ENCODE data around the gene ADCYAP1R1.

Gene ADCYAP1R1

DNA sequence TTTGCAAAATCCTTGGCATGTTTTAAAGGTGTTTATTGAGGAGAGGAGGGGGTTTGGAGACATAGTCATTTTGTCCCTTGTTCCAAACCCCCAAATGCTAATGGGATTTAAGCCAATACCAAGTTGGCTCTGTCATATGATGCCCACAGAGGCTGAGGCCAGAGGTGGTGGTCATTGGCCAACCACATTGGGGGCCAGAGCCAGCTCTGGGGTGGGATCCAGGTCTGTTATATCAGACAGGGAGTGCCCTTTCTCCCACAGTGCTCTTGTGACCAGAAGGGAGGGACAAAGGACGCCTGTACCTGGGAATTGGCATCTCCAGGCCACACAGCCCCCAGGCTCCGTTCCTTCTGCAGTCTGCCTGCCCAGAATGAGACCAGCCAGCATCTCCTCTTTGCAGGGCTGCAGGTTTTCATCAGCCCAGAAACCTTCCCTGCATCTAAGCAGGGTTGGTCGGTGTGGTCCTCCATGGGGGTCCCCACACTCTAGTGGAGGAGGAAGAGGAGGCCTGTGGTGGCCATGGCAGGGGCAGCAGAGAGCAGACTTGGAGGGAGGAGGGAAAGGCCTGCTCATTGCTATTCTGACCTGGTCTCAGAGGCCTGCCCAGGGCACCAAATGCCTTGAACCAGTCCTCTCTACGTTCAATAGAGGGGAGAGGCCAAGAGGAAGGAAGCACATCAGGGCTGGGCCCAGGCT, 17.9 kb downstream of the ADCYAP1R1 start:
- DNase-seq, result no peak

GRCh38 chr7:31070991-31071644, 19.0 kb downstream of the ADCYAP1R1 start:
- no peak for DNase-seq

- DNase-seq, result no peak
Observed at GRCh38 chr7:31071645-31072029, 19.5 kb downstream of the ADCYAP1R1 start.

DNA sequence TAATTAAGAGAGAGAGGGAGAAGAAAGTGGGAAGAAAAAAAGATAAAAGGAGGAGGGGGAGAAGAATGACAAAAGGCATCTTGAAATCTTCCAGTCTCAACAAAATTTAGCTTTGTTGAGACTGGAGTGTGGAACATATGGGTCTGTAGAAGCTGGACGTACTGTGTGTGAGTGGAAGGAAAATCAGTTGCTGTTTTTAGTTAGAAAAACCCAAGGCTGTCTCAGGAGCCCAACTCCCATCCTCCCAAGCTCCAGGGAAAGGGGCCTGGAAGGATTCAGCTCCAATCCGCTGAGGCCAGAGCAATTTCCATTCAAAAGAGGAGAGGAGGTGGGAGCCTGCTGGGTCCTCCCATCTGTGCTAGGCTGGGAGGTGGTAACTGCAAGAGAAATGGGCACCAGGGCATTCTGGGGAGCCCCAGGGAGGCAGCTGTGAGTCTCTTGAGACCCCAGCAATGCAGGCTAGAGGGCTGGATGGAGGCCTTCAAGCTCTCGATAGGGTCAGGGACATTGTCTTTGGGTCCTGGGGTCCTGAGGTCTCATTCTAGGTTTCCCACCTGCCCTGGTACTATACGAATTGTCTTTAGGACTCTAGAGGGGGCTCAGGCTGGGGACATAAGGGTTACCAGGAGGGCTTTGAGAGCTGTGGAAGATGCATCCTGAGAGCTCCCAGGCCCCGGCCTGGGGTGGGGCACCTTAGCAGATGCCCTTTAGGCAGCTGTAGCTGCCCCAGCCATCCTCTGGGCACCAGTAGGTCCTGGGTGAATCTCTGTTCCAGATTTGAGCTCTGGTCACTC, 21.4 kb downstream of the ADCYAP1R1 start:
- no peak for DNase-seq

GRCh38 chr7:31074120-31074383, 21.9 kb downstream of the ADCYAP1R1 start:
- DNase-seq, result no peak

DNA sequence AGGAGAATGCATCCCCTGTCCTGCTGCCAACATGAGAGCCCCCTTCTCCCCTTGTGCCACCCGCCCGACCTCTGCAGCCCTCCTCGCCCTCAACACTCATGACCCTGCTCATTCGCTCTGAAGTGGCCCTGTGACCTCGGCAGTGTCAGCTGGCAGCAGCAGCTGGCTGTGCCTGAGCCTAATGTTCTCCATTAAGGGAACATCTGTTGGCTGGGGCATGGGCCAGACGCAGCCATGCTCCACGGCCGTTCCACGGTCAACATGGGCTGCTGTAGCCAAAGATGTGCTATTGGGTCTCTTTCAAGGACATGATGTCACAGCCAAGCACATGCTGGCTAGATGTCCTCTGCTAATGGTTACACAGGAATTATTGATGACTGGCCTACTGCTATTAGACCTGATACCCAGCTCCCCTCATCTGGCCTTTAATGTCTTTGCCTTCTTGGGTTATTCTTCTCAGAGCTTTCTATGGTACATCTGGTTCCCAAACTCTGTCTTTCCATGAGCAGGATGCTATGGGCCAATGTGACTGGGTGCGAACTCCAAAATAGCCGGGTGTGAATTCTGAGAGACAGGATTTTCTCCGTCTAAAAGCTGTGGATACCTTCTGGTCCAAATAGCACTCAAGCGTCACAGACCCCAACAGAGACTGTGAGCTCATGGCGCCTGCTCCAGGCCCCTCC, 22.4 kb downstream of the ADCYAP1R1 start:
- no peak for DNase-seq

DNA sequence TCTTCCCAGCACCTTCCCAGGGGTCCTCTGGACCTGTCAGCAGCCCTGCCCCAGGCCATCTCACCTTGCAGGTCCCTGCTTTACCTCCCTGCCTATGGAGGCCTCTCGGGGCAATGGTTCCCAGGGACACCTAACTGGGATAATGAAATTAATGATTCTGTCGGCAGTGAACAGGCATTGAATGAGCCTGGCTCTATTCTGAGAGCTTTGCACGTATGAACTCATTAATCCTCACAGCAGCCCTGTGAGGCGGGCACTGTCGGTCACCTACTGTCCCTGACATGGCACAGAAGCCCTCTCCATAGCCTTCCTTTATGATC, 22.9 kb downstream of the ADCYAP1R1 start:
- DNase-seq, result no peak

- no peak for DNase-seq
Observed at GRCh38 chr7:31076051-31076450, 23.9 kb downstream of the ADCYAP1R1 start.

- no peak for DNase-seq
Observed at GRCh38 chr7:31076641-31077310, 24.7 kb downstream of the ADCYAP1R1 start.

GRCh38 chr7:31077484-31078362, 25.6 kb downstream of the ADCYAP1R1 start:
- DNase-seq, result no peak

GRCh38 chr7:31078363-31078990, 26.4 kb downstream of the ADCYAP1R1 start:
- DNase-seq, result no peak

GRCh38 chr7:31079126-31079823, 27.2 kb downstream of the ADCYAP1R1 start:
- no peak for DNase-seq

DNA sequence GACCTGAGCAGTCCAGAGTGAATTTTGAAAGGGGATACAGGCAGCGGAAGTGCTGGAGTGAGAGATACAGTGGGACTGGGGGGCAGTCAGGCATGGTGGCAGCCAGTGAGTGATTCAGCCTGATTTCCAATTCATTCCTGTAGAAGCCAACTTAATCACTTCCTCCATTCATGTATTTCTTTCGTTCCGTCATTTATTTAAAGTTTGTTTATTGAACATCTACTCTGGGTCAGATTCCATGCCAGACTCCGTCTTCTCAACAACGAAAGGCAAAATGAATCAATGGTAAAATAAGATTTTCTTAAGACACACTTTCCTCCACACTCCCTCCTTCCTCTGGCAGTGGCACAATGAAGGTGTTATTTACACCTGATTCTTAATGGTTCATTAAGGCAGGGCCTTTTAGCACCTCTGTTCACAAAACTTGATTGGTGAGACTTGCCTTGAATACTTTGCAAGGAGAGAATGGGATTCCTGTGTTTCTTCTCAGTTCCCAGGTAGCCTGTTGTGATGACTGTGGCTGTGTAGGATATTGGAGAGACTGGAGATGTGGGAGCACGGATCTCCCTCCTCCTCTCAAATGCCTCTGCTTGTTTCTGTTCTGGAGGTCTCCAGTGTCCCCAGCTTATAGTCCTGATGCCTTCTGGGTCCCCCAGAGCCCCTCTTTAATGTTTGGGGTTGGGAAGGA, 27.9 kb downstream of the ADCYAP1R1 start:
- DNase-seq, result no peak

GRCh38 chr7:31080763-31081162, 28.7 kb downstream of the ADCYAP1R1 start:
- no peak for DNase-seq

- no peak for DNase-seq
Observed at GRCh38 chr7:31082017-31082416, 29.9 kb downstream of the ADCYAP1R1 start.

DNA sequence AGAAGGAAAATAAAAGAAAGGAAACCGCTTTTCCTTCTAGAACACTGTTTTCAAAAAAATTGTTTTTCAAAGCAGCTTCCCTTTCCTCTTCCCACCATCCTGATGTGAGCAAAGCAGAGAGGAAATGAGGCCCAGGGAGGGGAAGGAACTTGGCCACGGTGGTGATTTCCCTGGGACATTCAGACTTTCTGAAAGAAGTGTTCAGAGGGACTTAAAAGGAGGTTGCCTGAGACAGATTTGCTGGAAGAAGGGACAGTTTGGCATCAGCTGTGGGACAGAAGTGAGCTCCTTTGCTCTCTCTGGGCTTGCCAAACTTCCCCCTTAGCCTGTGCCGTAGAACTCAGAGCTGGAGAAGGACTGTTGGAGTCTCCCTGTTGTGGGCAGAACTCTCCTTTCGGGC, 30.3 kb downstream of the ADCYAP1R1 start:
- DNase-seq, result no peak

- no peak for DNase-seq
Observed at GRCh38 chr7:31083210-31083786, 31.2 kb downstream of the ADCYAP1R1 start.

- no peak for DNase-seq
Observed at GRCh38 chr7:31084226-31084625, 32.1 kb downstream of the ADCYAP1R1 start.

GRCh38 chr7:31087351-31087750, 35.2 kb downstream of the ADCYAP1R1 start:
- no peak for DNase-seq

- no peak for DNase-seq
Observed at GRCh38 chr7:31091924-31092434, 39.9 kb downstream of the ADCYAP1R1 start.

All from NCI-H187 treated with DMSO at 0.1 percent for 48 hours (cell line).